RWPE1 (cell line): ENCODE results near the gene ACP6.
A peak's percentile ranks its signal among the peaks of the same experiment; 100 is the strongest.

Experiments
- CTCF ChIA-PET: fragments of 350-600 bp; sonication (Branson Sonifier 250); formaldehyde crosslinking; extraction: SDS; loops from one replicate; lab custom pipeline; 2021; lab: Yijun Ruan, JAX
- POLR2A ChIA-PET: fragments of 400-600 bp; formaldehyde crosslinking; extraction: SDS; loops from one replicate; lab custom pipeline; 2020; ENCODE audit warnings: antibody characterized with exemption; ENCODE audit not compliant: low non-redundant PET; lab: Yijun Ruan, JAX
- DNase-seq: peaks from one replicate; pipeline ENCODE4 v3.0.0; 2012; ENCODE audit warnings: low spot score
- H3K27ac ChIP-seq: fragments of 450-650 bp; 2 replicates; pipeline ENCODE4 v1.5.1; 2017
- TF ChIP-seq, protein P1 (sequence below): fragments of 450-650 bp; conservative IDR thresholded peaks from 2 replicates; pipeline ENCODE4 v1.5.1; 2017; ENCODE audit warnings: low read depth, mild to moderate bottlenecking

ACP6 gene

DNA sequence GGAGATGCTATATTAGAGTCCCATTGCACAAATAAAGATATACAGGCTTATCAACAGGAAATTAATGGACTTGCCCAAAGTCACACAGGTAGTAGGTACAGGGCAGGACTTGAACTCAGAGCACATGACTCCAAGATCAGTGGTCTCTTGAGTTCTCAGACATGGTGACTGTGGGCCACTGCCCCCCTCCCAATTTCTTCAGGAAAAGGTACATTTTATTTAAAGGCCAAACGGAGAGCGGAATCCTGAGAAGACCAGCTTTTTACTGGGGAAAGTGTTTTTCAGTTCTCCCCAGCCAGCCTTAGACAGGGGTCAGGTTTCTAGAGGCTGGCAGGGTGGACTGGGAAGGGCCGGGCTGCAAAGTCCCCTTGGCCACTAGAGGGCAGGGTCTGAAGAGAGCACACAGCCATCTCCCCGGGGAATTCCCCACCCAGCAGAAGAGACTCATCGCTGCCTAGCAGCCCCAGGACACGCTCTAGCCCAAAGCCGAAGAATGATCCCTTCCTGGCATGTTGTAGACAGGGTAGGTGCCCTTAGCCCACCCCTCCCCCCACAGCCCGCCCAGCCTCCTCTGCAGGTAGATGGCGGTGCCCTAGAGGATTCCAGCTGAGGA is 29.7 kb downstream of the ACP6 start:
- DNase-seq = peak; percentile 83
- TF ChIP-seq, protein P1, sequence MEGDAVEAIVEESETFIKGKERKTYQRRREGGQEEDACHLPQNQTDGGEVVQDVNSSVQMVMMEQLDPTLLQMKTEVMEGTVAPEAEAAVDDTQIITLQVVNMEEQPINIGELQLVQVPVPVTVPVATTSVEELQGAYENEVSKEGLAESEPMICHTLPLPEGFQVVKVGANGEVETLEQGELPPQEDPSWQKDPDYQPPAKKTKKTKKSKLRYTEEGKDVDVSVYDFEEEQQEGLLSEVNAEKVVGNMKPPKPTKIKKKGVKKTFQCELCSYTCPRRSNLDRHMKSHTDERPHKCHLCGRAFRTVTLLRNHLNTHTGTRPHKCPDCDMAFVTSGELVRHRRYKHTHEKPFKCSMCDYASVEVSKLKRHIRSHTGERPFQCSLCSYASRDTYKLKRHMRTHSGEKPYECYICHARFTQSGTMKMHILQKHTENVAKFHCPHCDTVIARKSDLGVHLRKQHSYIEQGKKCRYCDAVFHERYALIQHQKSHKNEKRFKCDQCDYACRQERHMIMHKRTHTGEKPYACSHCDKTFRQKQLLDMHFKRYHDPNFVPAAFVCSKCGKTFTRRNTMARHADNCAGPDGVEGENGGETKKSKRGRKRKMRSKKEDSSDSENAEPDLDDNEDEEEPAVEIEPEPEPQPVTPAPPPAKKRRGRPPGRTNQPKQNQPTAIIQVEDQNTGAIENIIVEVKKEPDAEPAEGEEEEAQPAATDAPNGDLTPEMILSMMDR = peak; percentile 80
- ChIA-PET POLR2A (no interaction called here), CTCF (interaction anchor here (0.5 to 2.8 kb wide), 9 partner anchors 9 to 368 kb away, joined by 3 to 9 read pairs (median 3); no protein-coding TSS in a partner anchor)
- no peak overlapping the region for H3K27ac ChIP-seq

DNA sequence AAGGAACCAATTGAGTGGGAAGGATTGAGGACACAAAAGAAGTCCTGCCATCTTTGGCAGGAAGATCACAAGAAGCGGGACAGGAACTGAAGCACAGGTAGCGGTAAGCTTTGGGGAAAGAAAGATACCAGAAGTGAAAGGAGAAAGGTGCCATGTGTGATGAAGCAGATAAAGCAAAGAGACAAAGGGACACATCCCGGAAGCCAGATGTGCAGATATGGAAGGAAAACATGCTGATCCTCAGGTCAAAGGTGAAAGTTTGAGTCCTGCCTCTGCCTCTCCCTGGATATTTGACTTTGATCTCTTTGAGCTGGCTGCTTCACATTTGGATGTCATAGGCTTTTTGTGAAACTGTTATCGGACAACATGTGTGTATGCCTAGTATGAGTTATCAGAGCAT is 34.0 kb downstream of the ACP6 start:
- DNase-seq = no peak
- POLR2A ChIA-PET = no interaction called here
- CTCF ChIA-PET = no interaction called here
- H3K27ac ChIP-seq = no peak overlapping the region
- TF ChIP-seq, protein P1 = no peak

DNA sequence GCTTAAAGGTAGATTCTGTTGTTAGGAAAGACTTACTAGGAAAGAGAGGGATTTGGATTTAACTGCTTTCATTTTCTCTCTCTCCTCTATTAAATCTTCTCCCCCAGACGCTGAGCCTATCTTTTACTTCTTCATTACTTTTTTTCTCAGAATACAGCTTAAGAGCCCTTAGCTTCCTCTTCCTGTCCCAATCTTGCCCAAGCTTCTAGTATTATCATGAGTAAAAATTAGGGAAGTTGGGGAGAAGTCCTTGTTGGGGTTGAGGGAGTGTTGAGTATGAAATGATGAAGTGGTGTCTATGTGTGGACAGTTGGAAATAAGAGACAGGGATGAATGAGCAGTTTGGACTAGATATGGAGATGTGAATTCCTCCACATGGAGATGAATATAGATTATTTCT is 35.0 kb downstream of the ACP6 start:
- POLR2A ChIA-PET = no interaction called here
- CTCF ChIA-PET = interaction anchor here (0.6 to 3.3 kb wide), 3 partner anchors 34 to 257 kb away, joined by 3 to 13 read pairs (median 4); no protein-coding TSS in a partner anchor
- no peak overlapping the region for H3K27ac ChIP-seq
- TF ChIP-seq, protein P1 = no peak
- DNase-seq = no peak

DNA sequence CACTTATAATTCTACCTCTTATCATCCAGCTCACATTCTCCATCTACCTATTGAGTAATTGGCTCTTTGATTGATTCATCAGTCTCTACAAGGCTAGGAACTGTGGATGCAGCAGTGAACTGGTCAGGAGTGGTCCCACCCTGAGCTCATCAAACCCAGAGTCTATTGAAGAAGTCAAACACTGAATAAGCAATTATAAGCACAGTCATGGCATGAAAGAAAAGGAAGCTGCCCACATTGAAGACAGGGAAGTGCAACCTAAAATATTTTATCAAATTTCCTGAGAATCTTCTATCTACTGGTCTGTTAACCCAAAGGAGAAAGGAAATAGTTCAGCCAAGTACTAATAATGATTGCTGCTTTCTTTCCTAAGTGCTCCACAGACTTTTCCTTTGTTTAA is 35.7 kb downstream of the ACP6 start:
- no peak overlapping the region for H3K27ac ChIP-seq
- ChIA-PET CTCF (interaction anchor here (0.6 to 3.3 kb wide), 3 partner anchors 110 to 258 kb away, joined by 3 to 13 read pairs (median 4); no protein-coding TSS in a partner anchor), POLR2A (interaction anchor here (0.5 kb wide), 1 partner anchor 35 kb away, joined by 10 read pairs; no protein-coding TSS in a partner anchor)
- no peak for DNase-seq
- TF ChIP-seq, protein P1 = no peak

DNA sequence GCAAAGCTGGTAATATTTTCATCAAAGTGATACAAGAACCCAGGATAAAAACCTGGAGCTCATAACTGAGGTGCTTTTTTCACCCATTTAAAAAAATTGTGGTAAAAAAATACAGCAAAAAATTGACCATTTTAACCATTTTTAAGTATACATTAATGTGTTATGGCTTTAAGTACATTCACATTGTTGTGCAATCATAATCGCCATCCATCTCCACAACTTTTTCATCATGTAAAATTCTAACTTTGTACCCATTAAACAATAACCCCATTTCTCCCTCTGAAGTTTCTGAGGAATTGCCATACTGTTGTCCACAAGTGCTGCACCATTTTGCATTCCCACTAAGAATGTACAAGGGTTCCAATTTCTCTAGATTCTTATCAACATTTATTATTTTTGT is 36.6 kb downstream of the ACP6 start:
- DNase-seq = no peak
- H3K27ac ChIP-seq = no peak overlapping the region
- POLR2A ChIA-PET = no interaction called here
- TF ChIP-seq, protein P1 = no peak
- CTCF ChIA-PET = interaction anchor here (1.1 to 3.3 kb wide), 2 partner anchors 119 to 259 kb away, joined by 3 to 13 read pairs; no protein-coding TSS in a partner anchor

DNA sequence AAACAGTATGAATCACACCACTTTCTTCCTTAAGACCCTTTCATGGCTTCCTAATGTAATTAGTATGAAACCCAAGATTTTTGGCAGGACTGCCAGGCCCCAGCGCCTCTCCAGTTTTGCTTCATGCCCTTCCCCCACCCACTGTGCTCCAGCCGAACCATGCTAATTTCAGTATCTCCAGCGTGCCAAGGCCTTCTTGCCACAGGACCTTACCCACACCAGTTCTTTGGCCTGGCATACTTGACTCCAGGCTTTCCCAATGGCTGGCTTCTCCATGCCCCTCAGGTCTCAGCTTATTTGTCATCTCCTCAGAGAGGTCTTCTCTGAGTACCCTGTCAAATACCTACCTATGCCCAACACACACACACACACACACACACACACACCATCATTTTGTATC is 38.5 kb downstream of the ACP6 start:
- POLR2A ChIA-PET = no interaction called here
- TF ChIP-seq, protein P1 = no peak
- H3K27ac ChIP-seq = no peak overlapping the region
- DNase-seq = no peak
- CTCF ChIA-PET = interaction anchor here (3.3 kb wide), 1 partner anchor 261 kb away, joined by 13 read pairs; no protein-coding TSS in a partner anchor
